Activated CD4-positive, alpha-beta T cell treated with anti-CD3 and anti-CD28 coated beads for 36 hours (primary cell): ENCODE data around the gene KIF4A. TPM values are rescaled to one million over a fixed set of nuclear protein-coding genes. Genes with fewer than 3 reads are reported as not detected.
A peak's percentile ranks its signal among the peaks of the same experiment; 100 is the strongest.

Experiments
- ATAC-seq: fragments of 200-7000 bp; cut with Tn5 transposase; one replicate; pipeline ENCODE4 v1.10.0; 2021; ENCODE audit warnings: mild to moderate bottlenecking, moderate library complexity
- CTCF ChIA-PET: fragments of 350-600 bp; sonication (Branson Sonifier 250); formaldehyde crosslinking; loops from one replicate; lab custom pipeline; 2021; ENCODE audit warnings: antibody characterized with exemption; lab: Charles Lee
- POLR2A ChIA-PET: fragments of 350-600 bp; sonication (Branson Sonifier 250); formaldehyde crosslinking; loops from one replicate; lab custom pipeline; 2021; ENCODE audit warnings: antibody characterized with exemption, inconsistent platforms; lab: Charles Lee
- DNase-seq: peaks from one replicate; pipeline ENCODE4 v3.0.0-alpha.2; 2020
- H3K27ac Mint-ChIP-seq: one replicate; pipeline ENCODE4 v1.8.0; 2021; ENCODE audit warnings: mixed read lengths
- H3K27me3 Mint-ChIP-seq: one replicate; pipeline ENCODE4 v1.8.0; 2021; ENCODE audit warnings: mixed read lengths
- H3K36me3 Mint-ChIP-seq: one replicate; pipeline ENCODE4 v1.8.0; 2021; ENCODE audit warnings: low read depth, mixed read lengths
- H3K4me1 Mint-ChIP-seq: one replicate; pipeline ENCODE4 v1.8.0; 2021; ENCODE audit warnings: mixed read lengths
- H3K4me3 Mint-ChIP-seq: one replicate; pipeline ENCODE4 v1.8.0; 2021; ENCODE audit warnings: mild to moderate bottlenecking, moderate library complexity, mixed read lengths
- H3K9me3 Mint-ChIP-seq: one replicate; pipeline ENCODE4 v1.8.0; 2021; ENCODE audit warnings: low read depth, mixed read lengths
- intact Hi-C, 2 experiments: fragments of 100-400 bp; cut with DNase I in 1 of 2; cut with micrococcal nuclease in 1 of 2; formaldehyde crosslinking; loops; one replicate each; pipeline versions ENCODE4 v1.14.2 to v1.15.1; 2022 to 2024; cut with DNase I, micrococcal nuclease
- total RNA-seq, 2 experiments: library from RNA; stranded (reverse); gene quantifications; one replicate each; pipeline ENCODE4 v1.2.3, GENCODE V29; 2021

The KIF4A gene
- total RNA-seq, 2 experiments from 2014 or later, result 21.2 to 25.4 TPM

GRCh38 chrX:70429759-70430158, 139.9 kb downstream of the KIF4A start:
- ATAC-seq, result no peak
- peaks cover 7% of the 10 kb centered on the region for H3K4me1 Mint-ChIP-seq
- H3K4me3 Mint-ChIP-seq, result no peak overlapping the region
- ChIA-PET CTCF (no interaction called here), POLR2A (no interaction called here)
- peaks cover under 1% of the 10 kb centered on the region for H3K27me3 Mint-ChIP-seq
- H3K36me3 Mint-ChIP-seq, result no peaks in the 10 kb centered on the region
- H3K27ac Mint-ChIP-seq, result no peak overlapping the region
- no peaks in the 10 kb centered on the region for H3K9me3 Mint-ChIP-seq
- DNase-seq, result no peak
- intact Hi-C loops, result loop anchor here (5.0 to 10.0 kb wide), 2 partner anchors 295 to 397 kb away; partner anchors contain the start of gene IGBP1 (in 1 of the 2)

DNA sequence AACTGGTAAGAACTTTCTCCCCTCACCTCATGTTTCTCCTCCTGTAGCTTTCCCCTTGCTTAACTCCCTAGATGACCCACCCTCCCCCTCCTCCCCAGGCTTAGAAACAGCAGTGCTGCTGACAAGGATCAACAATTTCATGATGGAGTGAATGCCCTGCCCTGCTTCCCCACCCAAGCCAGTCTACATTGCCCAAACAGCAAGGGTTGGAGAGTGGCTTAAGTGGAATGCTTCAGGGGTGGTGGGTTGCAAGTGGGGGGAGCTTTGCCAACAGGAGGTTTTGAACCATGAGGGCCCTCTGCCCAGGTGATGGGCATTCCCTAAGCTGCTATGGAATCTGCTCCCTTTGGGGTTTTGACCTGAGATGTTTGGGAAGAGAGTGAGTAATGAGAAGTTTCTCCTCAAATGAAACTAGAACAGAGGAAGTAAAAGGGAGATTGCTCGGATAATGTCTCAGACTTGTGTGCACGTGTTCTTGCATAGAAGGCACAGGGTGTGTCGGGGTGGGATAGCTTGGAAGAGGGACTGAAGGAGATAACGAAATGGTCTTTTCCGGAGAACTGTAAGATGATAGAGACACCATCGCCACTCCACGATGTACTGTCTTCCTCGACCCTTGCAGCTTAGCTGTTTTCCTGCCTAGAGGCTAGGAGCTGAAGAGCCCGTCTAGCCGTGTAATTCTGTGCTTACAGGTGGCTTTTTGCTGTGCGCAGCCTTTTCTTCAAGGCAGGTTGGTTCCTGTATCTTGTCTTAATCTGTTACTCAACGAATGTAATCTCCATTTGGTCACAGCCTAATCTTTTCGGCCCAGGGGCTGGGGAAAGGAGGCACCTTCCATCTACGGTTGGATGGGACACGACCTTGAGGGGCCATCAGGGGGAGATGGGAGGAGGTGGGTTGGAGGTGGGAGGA, 143.3 kb downstream of the KIF4A start:
- POLR2A ChIA-PET, result interaction anchor here (1.3 kb wide), 1 partner anchor 179 kb away, joined by 3 read pairs; no protein-coding TSS in a partner anchor
- Mint-ChIP-seq H3K27me3 (peaks cover 14% of the 10 kb centered on the region), H3K27ac (peak overlapping the region; percentile 89), H3K4me1 (peaks cover 11% of the 10 kb centered on the region), H3K4me3 (peak overlapping the region; percentile 85), H3K36me3 (no peaks in the 10 kb centered on the region), H3K9me3 (no peaks in the 10 kb centered on the region)
- ATAC-seq, result no peak
- DNase-seq, result no peak
- intact Hi-C loops, result loop anchor here (5.0 to 10.0 kb wide), 2 partner anchors 298 to 401 kb away; partner anchors contain the start of gene IGBP1 (in 1 of the 2)
- CTCF ChIA-PET, result interaction anchor here (0.6 to 1.3 kb wide), 7 partner anchors 8 to 281 kb away, joined by 3 to 5 read pairs (median 3); partner anchors contain the start of gene DLG3

- H3K27me3 Mint-ChIP-seq, result peaks cover 14% of the 10 kb centered on the region
- ATAC-seq, result peak; percentile 80
- CTCF ChIA-PET, result interaction anchor here (0.7 to 1.3 kb wide), 5 partner anchors 9 to 242 kb away, joined by 3 to 5 read pairs (median 3); partner anchors contain the start of gene DLG3
- no peaks in the 10 kb centered on the region for H3K9me3 Mint-ChIP-seq
- POLR2A ChIA-PET, result interaction anchor here (1.3 kb wide), 1 partner anchor 180 kb away, joined by 3 read pairs; no protein-coding TSS in a partner anchor
- peak overlapping the region; percentile 85 for H3K4me3 Mint-ChIP-seq
- peaks cover 11% of the 10 kb centered on the region for H3K4me1 Mint-ChIP-seq
- no peaks in the 10 kb centered on the region for H3K36me3 Mint-ChIP-seq
- intact Hi-C loops, result loop anchor here (1.0 to 10.0 kb wide), 6 partner anchors 20 to 402 kb away; partner anchors contain the start of genes IGBP1 (in 2 of the 2) and KIF4A (in 1 of the 2)
- peak overlapping the region; percentile 89 for H3K27ac Mint-ChIP-seq
- DNase-seq, result peak; percentile 86
These were observed 144.0 kb downstream of the KIF4A start for GRCh38 chrX:70433848-70434351.

DNA sequence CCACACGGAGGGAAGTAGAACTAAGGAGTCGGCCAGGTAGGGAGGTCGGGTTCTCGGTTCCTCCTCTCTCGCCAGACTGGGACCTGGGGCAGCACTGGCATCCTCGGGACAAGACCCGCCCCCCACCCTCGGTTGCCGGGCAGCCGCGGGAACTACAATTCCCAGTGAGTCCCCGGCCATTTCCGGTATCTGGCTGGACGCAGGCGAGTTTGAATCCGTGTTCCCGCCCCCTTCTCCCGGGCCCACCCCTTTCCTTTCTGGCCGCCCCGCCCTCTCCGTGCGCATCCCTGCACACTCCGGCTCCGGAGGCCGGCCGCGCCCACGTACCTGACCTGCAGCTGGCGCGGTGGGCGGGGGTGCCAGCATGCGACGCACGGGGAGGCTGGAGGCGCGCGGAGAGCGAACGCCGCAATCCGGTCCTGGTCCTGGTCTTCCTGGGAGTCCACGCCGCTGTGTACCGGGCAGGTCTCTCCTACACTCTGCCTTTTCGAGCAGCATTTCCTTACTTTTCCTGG, 144.5 kb downstream of the KIF4A start:
- ChIA-PET POLR2A (interaction anchor here (1.3 kb wide), 1 partner anchor 181 kb away, joined by 3 read pairs; no protein-coding TSS in a partner anchor), CTCF (no interaction called here)
- Mint-ChIP-seq H3K27ac (peak overlapping the region; percentile 89), H3K36me3 (no peaks in the 10 kb centered on the region), H3K27me3 (peaks cover 16% of the 10 kb centered on the region), H3K9me3 (no peaks in the 10 kb centered on the region), H3K4me3 (peak overlapping the region; percentile 85), H3K4me1 (peaks cover 14% of the 10 kb centered on the region)
- intact Hi-C loops, result loop anchor here (1.0 to 10.0 kb wide), 6 partner anchors 20 to 402 kb away; partner anchors contain the start of genes IGBP1 (in 2 of the 2) and KIF4A (in 1 of the 2)
- peak; percentile 82 for DNase-seq
- ATAC-seq, result peak; percentile 69

GRCh38 chrX:70434914-70435586, 145.1 kb downstream of the KIF4A start:
- ChIA-PET CTCF (interaction anchor here (0.6 to 0.8 kb wide), 3 partner anchors 11 to 301 kb away, joined by 3 to 4 read pairs (median 3); no protein-coding TSS in a partner anchor), POLR2A (no interaction called here)
- Mint-ChIP-seq H3K27ac (no peak overlapping the region), H3K27me3 (peaks cover 18% of the 10 kb centered on the region), H3K9me3 (no peaks in the 10 kb centered on the region), H3K4me1 (peaks cover 14% of the 10 kb centered on the region), H3K4me3 (peak overlapping the region; percentile 85), H3K36me3 (no peaks in the 10 kb centered on the region)
- DNase-seq (peak; percentile 20), ATAC-seq (no peak)
- intact Hi-C loops, result loop anchor here (1.0 to 10.0 kb wide), 7 partner anchors 19 to 747 kb away; partner anchors contain the start of genes IGBP1 (in 2 of the 2) and KIF4A (in 1 of the 2)

DNA sequence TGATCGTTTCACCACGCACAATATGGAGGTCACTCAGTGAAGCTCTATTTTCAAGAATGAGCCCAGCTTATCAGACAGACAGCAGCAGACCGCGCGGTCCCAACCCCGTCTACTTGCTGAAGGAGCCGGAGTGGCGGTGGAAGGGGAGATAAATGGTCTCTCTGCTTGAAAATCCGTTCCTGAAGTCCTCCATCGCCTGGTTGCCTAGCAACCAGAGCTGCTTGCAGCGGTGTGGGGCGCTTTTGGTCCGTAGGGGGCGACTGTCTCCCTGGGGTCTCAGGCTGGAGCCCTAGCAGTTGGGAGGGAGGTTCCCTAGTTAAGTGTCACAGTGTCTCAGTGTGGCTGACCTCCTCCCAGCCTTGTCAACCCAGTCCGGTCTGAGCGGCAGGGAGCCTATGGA, 146.4 kb downstream of the KIF4A start:
- ChIA-PET CTCF (interaction anchor here (1.0 kb wide), 1 partner anchor 19 kb away, joined by 4 read pairs; no protein-coding TSS in a partner anchor), POLR2A (no interaction called here)
- H3K27me3 Mint-ChIP-seq, result peaks cover 22% of the 10 kb centered on the region
- ATAC-seq (no peak), DNase-seq (peak; percentile 32)
- H3K9me3 Mint-ChIP-seq, result no peaks in the 10 kb centered on the region
- H3K4me1 Mint-ChIP-seq, result peaks cover 14% of the 10 kb centered on the region
- intact Hi-C loops, result loop anchor here (5.0 to 10.0 kb wide), 2 partner anchors 302 to 746 kb away; partner anchors contain the start of gene IGBP1 (in 1 of the 2)
- H3K36me3 Mint-ChIP-seq, result no peaks in the 10 kb centered on the region
- no peak overlapping the region for H3K27ac Mint-ChIP-seq
- no peak overlapping the region for H3K4me3 Mint-ChIP-seq

- ChIA-PET CTCF (no interaction called here), POLR2A (no interaction called here)
- Mint-ChIP-seq H3K27ac (no peak overlapping the region), H3K27me3 (peaks cover 25% of the 10 kb centered on the region), H3K36me3 (no peaks in the 10 kb centered on the region), H3K4me1 (peaks cover 14% of the 10 kb centered on the region), H3K4me3 (no peak overlapping the region), H3K9me3 (no peaks in the 10 kb centered on the region)
- intact Hi-C loops, result loop anchor here (5.0 to 10.0 kb wide), 2 partner anchors 302 to 745 kb away; partner anchors contain the start of gene IGBP1 (in 1 of the 2)
- ATAC-seq, result no peak
- DNase-seq, result no peak
These were observed 147.1 kb downstream of the KIF4A start for GRCh38 chrX:70437011-70437410.

DNA sequence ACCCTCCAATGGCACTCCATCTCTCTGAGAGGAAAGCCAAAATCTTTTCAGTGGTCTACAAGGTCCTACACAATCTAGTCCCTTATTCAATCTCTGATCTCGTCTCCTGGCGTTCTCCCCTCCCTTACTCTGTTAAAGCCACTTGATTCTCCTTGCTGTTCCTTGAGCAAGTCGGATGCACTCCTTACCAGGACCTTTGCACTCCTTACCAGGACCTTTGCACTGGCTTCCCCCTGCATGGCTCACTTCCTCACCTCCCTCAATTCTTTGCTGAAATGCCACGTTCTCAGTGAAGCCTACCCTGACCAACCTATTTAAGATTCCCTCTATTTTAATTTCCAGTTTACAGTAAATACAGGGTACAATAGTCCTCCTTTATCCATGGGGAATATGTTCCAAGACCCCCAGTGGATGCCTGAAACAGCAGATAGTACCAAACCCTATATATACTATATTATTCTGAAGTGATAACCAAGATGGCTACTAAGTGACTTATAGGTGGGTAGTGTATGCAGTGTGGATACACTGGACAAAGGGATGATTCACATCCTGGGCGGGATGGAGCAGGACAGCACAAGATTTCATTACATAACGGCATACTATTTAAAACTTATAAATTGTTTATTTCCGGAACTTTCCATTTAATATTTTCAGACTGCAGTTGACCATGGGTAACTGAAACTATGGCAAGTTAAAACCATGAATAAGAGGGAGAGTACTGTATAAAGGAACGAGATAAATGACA, 148.2 kb downstream of the KIF4A start:
- no peak overlapping the region for H3K27ac Mint-ChIP-seq
- no peaks in the 10 kb centered on the region for H3K9me3 Mint-ChIP-seq
- H3K36me3 Mint-ChIP-seq, result no peaks in the 10 kb centered on the region
- no peak overlapping the region for H3K4me3 Mint-ChIP-seq
- ChIA-PET POLR2A (no interaction called here), CTCF (interaction anchor here (0.6 kb wide), 1 partner anchor 363 kb away, joined by 3 read pairs; no protein-coding TSS in a partner anchor)
- ATAC-seq, result no peak
- no peak for DNase-seq
- peaks cover 30% of the 10 kb centered on the region for H3K27me3 Mint-ChIP-seq
- intact Hi-C loops, result loop anchor here (5.0 to 10.0 kb wide), 2 partner anchors 303 to 744 kb away; partner anchors contain the start of gene IGBP1 (in 1 of the 2)
- peaks cover 14% of the 10 kb centered on the region for H3K4me1 Mint-ChIP-seq

DNA sequence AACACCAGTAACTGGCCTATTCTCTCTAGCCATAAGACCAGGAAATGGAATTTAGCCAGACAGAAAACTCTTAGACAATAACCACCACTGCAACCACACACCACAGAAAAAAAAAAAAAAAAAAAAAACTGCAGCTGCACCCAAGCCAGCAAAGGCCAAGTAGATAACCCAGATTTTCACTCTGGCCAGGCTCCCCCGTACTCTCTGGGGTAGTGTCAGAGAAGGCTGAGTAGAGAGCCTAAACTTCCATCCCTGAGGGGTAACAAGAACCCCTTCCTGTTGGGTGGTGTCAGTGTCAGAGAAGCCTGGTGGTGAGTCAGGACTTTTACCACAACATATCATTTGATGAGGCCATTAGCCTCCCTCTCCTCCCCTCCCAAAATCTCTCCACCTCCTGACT, 149.1 kb downstream of the KIF4A start:
- H3K36me3 Mint-ChIP-seq, result no peaks in the 10 kb centered on the region
- no peak for DNase-seq
- no peaks in the 10 kb centered on the region for H3K9me3 Mint-ChIP-seq
- H3K4me3 Mint-ChIP-seq, result no peak overlapping the region
- intact Hi-C loops, result loop anchor here (5.0 to 10.0 kb wide), 2 partner anchors 304 to 743 kb away; partner anchors contain the start of gene IGBP1 (in 1 of the 2)
- no peak overlapping the region for H3K27ac Mint-ChIP-seq
- peaks cover 8% of the 10 kb centered on the region for H3K4me1 Mint-ChIP-seq
- peaks cover 31% of the 10 kb centered on the region for H3K27me3 Mint-ChIP-seq
- ChIA-PET POLR2A (no interaction called here), CTCF (interaction anchor here (0.6 kb wide), 1 partner anchor 362 kb away, joined by 3 read pairs; no protein-coding TSS in a partner anchor)
- ATAC-seq, result no peak

DNA sequence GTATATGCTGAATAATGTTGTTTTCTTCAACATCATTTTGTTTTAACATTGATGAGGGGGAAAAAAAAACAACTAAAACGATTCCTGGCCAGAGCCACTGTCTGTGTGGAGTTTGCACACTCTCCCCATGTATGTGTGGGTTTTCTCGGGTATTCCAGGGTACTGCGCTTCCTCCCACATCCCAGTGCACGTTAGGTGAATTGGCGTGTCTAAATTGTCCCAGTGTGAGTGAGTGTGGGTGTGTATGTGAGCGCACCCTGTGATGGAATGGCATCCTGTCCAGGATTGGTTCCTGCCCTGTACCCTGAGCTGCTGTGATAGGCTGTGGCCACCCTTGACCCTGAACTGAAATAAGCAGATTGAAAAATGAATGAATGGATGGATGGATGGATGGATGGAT, 152.3 kb downstream of the KIF4A start:
- Mint-ChIP-seq H3K36me3 (no peaks in the 10 kb centered on the region), H3K27me3 (peaks cover 35% of the 10 kb centered on the region), H3K4me1 (peaks cover 3% of the 10 kb centered on the region), H3K27ac (no peak overlapping the region), H3K4me3 (no peak overlapping the region), H3K9me3 (no peaks in the 10 kb centered on the region)
- ATAC-seq (no peak), DNase-seq (no peak)
- ChIA-PET POLR2A (no interaction called here), CTCF (no interaction called here)
- intact Hi-C loops, result no loop called here
